GM12865 (cell line): ENCODE results near the gene CNOT10.

ENCODE experiments used
- DNase-seq: peaks from one replicate; pipeline ENCODE4 v3.0.0; 2010; ENCODE audit warnings: low read depth
- H3K4me3 ChIP-seq: 2 replicates; pipeline ENCODE4 v1.5.1; 2011; ENCODE audit warnings: mild to moderate bottlenecking, low read depth, low read length, control low read depth
- TF ChIP-seq, protein P1 (sequence below): IDR thresholded peaks from 2 replicates; pipeline ENCODE4 v1.5.1; 2011; ENCODE audit warnings: low read length, control low read depth, low read depth, inconsistent platforms; ENCODE audit not compliant: insufficient read depth; ENCODE audit errors: missing control alignments

Gene CNOT10

DNA sequence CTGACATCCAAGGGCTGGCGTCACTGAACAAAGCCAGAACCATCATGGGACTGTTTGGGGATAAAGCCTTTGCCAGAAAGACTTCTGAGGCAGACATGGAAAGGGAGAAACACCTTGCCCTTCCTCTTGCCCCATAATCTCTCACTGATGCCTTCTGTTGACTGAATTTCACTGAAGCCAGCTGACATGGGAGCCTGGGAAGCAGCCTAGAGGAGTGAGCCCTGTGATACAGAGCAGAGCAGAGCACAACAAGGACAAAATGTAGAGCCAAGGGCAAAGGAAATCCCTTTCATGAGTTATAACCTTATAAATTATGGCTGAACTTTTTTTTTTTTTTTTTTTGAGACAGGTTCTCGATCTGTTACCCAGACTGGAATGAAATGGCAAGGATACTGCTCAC, 9.8 kb upstream of the CNOT10 start:
- TF ChIP-seq, protein P1, sequence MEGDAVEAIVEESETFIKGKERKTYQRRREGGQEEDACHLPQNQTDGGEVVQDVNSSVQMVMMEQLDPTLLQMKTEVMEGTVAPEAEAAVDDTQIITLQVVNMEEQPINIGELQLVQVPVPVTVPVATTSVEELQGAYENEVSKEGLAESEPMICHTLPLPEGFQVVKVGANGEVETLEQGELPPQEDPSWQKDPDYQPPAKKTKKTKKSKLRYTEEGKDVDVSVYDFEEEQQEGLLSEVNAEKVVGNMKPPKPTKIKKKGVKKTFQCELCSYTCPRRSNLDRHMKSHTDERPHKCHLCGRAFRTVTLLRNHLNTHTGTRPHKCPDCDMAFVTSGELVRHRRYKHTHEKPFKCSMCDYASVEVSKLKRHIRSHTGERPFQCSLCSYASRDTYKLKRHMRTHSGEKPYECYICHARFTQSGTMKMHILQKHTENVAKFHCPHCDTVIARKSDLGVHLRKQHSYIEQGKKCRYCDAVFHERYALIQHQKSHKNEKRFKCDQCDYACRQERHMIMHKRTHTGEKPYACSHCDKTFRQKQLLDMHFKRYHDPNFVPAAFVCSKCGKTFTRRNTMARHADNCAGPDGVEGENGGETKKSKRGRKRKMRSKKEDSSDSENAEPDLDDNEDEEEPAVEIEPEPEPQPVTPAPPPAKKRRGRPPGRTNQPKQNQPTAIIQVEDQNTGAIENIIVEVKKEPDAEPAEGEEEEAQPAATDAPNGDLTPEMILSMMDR: no peak
- no peak for DNase-seq
- no peak overlapping the region for H3K4me3 ChIP-seq

DNA sequence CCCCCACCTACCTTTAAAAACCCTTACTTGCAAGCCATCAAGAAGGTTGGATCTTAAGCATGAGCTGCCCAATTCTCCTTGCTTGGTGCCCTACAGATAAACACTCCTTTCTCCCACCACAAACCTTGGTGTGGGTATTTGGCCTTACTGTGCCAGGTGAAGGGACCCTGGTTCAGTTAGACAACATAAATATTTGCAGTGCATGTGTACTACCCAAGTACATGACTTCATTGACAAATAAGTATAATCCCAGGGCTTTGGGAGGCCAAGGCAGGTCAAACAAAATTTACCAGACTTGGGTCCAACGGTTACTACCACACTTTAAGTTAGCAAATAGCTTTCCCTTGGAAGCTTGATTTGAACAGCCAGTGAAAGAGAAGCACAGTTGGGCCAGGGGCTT, 9.3 kb upstream of the CNOT10 start:
- H3K4me3 ChIP-seq: no peak overlapping the region
- TF ChIP-seq, protein P1: no peak
- DNase-seq: no peak

DNA sequence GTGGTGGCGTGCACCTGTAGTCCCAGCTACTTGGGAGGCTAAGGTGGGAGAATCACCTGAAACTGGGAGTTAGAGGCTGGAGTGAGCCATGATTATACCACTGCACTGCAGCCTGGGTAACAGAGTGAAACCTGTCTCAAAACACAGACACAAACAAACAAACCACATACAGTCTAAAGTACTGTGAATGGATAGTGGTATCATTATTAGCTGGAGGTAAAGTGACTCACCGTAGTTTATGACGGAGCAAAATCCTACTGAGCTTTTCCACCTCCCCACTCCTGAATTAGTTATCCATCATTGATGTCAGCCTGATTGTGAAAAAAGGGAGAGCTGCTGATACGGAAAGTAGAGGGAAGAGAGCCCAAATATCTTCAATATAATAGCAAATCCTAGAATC, 3.2 kb upstream of the CNOT10 start:
- peak; percentile 5 for DNase-seq
- TF ChIP-seq, protein P1: no peak
- no peak overlapping the region for H3K4me3 ChIP-seq

DNA sequence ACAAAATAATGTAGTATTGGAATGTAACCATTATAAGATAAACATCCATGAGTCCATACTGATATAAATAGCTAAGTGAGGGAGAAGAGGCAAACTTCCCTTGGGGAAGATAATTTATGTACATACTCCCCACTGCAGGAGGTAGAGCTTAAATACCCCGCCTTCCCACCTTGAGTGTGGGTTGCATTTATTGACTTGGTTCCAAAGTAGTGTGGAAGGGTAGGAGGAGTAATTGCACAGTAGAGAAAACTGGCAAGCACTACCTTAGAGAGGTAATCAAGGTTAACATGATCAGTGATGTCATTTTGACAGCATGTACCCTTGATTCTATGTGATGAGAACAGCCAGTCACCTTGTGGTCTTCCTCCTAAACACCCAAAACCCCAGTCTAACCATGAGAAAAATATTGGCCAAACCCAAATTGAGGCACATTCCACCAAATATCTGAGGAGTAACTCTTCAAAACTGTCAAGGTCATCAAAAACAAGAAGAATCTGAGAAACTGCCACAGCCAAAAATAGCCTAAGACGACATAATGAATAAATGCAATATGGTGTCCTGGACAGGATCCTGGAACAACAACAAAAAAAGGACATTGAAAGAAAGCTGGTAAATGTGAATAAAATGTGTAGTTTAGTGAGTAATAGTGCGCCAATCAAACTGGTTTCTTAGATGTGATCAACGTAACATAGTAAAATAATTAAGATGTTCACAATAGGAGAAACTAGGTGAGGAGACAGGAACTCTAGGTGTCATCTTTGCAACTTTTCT, 774 bp upstream of the CNOT10 start:
- peak overlapping the region; percentile 87 for H3K4me3 ChIP-seq
- TF ChIP-seq, protein P1: no peak
- DNase-seq: no peak

DNA sequence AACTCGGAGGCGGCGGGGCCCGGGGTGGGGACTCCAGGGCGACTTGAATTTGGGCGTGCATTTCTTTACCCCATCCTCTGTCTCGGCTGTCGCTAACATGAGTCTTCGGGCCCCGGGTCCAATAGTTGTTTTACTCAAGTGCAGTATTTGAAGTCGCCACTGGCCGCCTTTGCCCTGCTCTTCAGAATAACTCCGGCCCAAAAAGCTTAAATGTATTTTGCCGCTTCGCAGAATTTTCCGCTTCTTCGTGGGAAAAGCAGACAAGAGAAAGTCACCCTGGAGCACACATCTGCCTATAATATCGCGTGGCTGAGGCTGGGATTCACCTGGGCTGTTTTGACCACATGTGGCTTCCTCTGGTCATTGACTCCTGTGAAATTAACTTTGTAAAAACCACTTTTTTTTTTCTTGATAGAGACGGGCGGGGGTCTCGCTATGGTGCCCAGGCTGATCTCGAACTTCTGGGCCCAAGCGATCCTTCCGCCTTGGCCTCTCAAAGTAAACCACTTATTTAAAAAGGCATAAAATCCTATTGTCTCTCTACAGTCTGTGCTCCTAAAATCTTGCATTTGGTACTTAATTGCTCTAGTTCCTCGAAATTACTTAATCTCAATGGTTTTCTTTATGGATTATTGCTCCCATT, 676 bp downstream of the CNOT10 start:
- peak; percentile 67 for DNase-seq

DNA sequence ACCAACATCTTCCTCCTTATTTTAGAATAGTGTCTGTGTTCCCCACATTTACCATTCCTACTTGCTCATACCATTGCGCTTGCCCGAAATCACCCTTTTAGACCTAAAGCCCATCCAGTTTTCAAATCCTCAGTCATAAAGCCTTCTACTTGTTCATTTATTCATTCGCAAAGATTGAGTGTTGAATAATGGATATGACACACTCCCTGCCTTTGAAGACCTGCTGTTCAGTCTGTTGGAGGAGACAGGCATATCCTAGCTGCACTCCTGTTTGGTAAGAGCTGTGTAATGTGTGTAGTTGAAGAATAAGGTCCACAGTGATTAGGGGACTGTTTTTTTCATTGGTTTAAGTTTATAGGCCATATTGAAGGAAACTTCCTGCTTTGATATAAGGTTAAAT, 1.7 kb downstream of the CNOT10 start:
- peak overlapping the region; percentile 87 for H3K4me3 ChIP-seq
- TF ChIP-seq, protein P1: no peak
- no peak for DNase-seq

More for the DNA sequence above, 676 bp downstream of the CNOT10 start:
- H3K4me3 ChIP-seq: peak overlapping the region; percentile 87
- TF ChIP-seq, protein P1: no peak
